ENCODE data around the gene GABRA4.

GABRA4 gene

DNA sequence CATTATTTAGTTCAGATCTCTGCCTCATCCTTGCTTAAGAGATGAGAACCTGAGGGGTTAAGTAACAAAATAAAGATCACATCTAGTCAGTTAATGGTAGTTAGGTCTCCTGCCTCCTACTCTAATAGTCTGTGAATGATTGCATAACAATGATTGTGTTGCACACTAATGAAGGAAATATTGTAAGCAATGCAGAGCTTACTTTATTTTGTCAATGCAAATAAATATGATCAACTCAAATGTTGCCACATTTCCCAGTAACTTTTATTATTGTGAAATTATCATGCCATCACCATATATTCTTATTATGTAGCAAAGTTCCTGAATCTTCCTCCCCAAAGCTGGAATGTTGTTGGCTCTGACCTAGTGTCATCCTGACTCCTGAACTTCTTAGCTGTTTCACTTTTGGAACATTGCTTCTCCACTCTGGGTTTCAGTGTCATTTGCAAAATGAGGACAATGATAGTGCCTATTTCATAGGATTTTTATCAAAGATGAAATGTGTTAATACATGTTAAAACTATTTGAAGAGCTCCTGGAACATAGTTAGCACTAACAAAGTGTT, 17.0 kb upstream of the GABRA4 start:
- Histone ChIP-seq H3K9me3 (ENCODE audit: severe bottlenecking) (no peaks in the 10 kb centered on the region), H3K4me3 (ENCODE audit: low read depth, low read length) (no peak overlapping the region), H3K36me3 (no peaks in the 10 kb centered on the region), H3K27ac (no peak overlapping the region), H3K27me3 (ENCODE audit: insufficient read depth, low read depth, severe bottlenecking) (no peaks in the 10 kb centered on the region)
- TF ChIP-seq, protein P1, sequence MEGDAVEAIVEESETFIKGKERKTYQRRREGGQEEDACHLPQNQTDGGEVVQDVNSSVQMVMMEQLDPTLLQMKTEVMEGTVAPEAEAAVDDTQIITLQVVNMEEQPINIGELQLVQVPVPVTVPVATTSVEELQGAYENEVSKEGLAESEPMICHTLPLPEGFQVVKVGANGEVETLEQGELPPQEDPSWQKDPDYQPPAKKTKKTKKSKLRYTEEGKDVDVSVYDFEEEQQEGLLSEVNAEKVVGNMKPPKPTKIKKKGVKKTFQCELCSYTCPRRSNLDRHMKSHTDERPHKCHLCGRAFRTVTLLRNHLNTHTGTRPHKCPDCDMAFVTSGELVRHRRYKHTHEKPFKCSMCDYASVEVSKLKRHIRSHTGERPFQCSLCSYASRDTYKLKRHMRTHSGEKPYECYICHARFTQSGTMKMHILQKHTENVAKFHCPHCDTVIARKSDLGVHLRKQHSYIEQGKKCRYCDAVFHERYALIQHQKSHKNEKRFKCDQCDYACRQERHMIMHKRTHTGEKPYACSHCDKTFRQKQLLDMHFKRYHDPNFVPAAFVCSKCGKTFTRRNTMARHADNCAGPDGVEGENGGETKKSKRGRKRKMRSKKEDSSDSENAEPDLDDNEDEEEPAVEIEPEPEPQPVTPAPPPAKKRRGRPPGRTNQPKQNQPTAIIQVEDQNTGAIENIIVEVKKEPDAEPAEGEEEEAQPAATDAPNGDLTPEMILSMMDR (IDR thresholded peaks at IDR 0.05; ENCODE audit: low read depth, low read length), result no peak
- no peak for DNase-seq

DNA sequence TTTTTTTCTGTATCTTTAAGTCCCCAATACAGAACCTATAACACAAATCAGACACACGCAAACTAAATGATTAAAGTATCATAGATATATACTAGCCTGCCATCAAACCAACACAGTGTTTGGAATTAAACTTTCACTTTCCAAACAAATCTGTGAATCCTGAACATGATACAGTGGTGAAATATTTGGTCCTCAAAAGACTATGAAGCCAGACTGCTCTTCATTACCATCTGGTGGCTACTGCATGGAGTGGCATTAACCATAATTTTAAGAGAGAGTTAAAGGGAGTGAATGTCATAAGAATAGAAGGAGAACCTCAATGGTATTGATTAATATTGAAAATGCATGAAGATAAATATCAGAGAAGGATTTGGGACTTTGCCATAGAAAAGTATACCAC, 9.2 kb upstream of the GABRA4 start:
- Histone ChIP-seq H3K9me3 (ENCODE audit: severe bottlenecking) (no peaks in the 10 kb centered on the region), H3K27ac (no peak overlapping the region), H3K4me3 (ENCODE audit: low read depth, low read length) (no peak overlapping the region), H3K27me3 (ENCODE audit: insufficient read depth, low read depth, severe bottlenecking) (no peaks in the 10 kb centered on the region), H3K36me3 (no peaks in the 10 kb centered on the region)
- TF ChIP-seq, protein P1 (IDR thresholded peaks at IDR 0.05; ENCODE audit: low read depth, low read length), result no peak
- no peak for DNase-seq

DNA sequence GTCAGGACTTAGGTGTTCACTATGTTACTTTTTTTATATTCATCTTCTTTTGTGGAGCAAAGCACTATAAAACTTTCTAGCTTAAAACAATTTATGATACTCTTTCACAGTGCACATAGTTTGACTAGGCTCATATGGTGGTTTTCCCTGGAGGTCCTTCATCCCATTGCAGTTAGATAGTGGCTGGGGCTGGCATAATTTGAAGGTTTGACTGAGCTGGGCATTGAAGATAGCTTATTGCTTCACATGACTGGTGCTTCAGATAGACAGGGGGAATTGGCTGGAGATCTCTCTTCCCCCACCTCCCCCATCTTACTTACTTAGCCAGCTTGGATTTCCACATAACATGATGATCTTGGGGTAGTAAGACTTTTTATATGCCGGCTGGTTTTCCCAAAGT, 7.0 kb upstream of the GABRA4 start:
- no peak for DNase-seq
- Histone ChIP-seq H3K27ac (no peak overlapping the region), H3K9me3 (ENCODE audit: severe bottlenecking) (no peaks in the 10 kb centered on the region), H3K27me3 (ENCODE audit: insufficient read depth, low read depth, severe bottlenecking) (no peaks in the 10 kb centered on the region), H3K4me3 (ENCODE audit: low read depth, low read length) (no peak overlapping the region), H3K36me3 (no peaks in the 10 kb centered on the region)
- TF ChIP-seq, protein P1 (IDR thresholded peaks at IDR 0.05; ENCODE audit: low read depth, low read length), result no peak

DNA sequence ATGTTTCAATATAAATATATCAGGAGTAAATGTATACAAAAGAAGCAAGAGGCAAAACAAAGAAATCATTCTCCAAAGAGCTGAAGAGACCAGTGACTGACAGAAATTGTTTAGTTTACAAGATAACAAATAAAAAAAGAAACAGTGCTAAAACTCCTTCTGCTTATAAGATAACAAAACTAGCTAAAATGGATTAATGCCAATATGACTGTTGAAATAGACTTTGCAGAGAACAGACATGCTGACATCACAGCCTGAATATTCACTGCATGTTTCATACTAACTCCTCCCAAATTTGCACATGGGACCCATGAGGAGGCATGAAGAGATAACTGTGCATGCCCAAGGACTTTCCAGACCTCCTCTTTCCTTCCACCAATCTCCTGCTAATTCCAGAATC, 6.2 kb upstream of the GABRA4 start:
- DNase-seq, result no peak
- H3K36me3 ChIP-seq, result no peaks in the 10 kb centered on the region
- H3K4me3 ChIP-seq (ENCODE audit: low read depth, low read length), result no peak overlapping the region
- H3K27ac ChIP-seq, result no peak overlapping the region
- TF ChIP-seq, protein P1 (IDR thresholded peaks at IDR 0.05; ENCODE audit: low read depth, low read length), result no peak
- no peaks in the 10 kb centered on the region for H3K27me3 ChIP-seq (ENCODE audit: insufficient read depth, low read depth, severe bottlenecking)
- no peaks in the 10 kb centered on the region for H3K9me3 ChIP-seq (ENCODE audit: severe bottlenecking)

DNA sequence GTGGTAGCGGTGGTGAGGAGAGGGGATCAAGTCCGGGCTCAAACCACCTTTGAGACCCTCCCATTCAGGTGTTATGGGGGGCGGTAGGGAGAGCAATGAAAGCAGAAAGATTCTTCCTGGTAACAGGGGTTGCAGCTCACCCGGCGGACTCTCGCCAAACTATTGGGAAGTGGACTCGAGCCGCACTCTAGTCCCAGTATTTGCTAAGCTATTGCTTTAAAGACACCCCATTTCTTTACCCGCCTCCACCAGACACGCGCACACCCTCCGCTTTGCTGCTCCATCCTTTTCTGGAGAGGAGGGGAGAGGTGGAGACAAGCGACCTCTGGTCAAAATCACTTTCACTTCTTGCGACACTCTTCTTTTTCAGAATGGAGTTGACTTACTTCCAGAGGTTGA, 625 bp upstream of the GABRA4 start:
- TF ChIP-seq, protein P1 (IDR thresholded peaks at IDR 0.05; ENCODE audit: low read depth, low read length), result no peak
- peaks cover 4% of the 10 kb centered on the region for H3K9me3 ChIP-seq (ENCODE audit: severe bottlenecking)
- H3K4me3 ChIP-seq (ENCODE audit: low read depth, low read length), result no peak overlapping the region
- H3K27me3 ChIP-seq (ENCODE audit: insufficient read depth, low read depth, severe bottlenecking), result no peaks in the 10 kb centered on the region
- H3K27ac ChIP-seq, result no peak overlapping the region
- H3K36me3 ChIP-seq, result no peaks in the 10 kb centered on the region
- DNase-seq, result no peak

DNA sequence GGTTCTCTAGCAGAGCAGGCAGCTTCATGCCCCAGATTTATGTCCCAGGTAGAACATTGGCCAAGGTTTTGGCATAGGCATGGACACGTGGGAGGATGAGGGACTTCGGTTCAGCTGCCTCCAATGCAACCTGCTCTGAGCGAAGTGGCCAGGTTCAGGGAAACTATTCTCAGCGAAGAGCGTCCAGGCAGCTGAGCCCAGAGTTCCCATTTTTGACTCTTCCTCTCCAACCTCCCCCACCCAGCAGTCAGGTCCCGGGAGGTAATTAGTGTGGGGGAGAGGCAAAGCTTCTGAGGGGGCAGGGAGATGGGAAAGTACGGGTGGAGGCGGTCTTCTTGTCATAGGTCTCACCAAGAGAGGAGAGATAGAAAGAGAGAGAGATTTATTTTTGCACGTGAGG, 1.0 kb downstream of the GABRA4 start:
- TF ChIP-seq, protein P1 (IDR thresholded peaks at IDR 0.05; ENCODE audit: low read depth, low read length), result no peak

More for the DNA sequence above, 1.0 kb downstream of the GABRA4 start:
- H3K36me3 ChIP-seq, result no peaks in the 10 kb centered on the region
- H3K4me3 ChIP-seq (ENCODE audit: low read depth, low read length), result no peak overlapping the region
- peaks cover 4% of the 10 kb centered on the region for H3K9me3 ChIP-seq (ENCODE audit: severe bottlenecking)
- H3K27ac ChIP-seq, result no peak overlapping the region
- no peak for DNase-seq
- no peaks in the 10 kb centered on the region for H3K27me3 ChIP-seq (ENCODE audit: insufficient read depth, low read depth, severe bottlenecking)
